GM21737 (cell line): Measurements from ENCODE around the gene MED16.

Experiments used
- ATAC-seq: cut with Tn5 transposase; IDR thresholded peaks from one replicate; pipeline ENCODE4 v1.9.1; 2021; ENCODE audit warnings: mild to moderate bottlenecking, moderate library complexity; ENCODE audit not compliant: unreplicated experiment

Gene MED16

GRCh38 chr19:875265-875879 lies 17.6 kb downstream of the MED16 start:
- ATAC-seq, result no peak

GRCh38 chr19:873561-874041 lies 19.4 kb downstream of the MED16 start:
- ATAC-seq, result no peak

DNA sequence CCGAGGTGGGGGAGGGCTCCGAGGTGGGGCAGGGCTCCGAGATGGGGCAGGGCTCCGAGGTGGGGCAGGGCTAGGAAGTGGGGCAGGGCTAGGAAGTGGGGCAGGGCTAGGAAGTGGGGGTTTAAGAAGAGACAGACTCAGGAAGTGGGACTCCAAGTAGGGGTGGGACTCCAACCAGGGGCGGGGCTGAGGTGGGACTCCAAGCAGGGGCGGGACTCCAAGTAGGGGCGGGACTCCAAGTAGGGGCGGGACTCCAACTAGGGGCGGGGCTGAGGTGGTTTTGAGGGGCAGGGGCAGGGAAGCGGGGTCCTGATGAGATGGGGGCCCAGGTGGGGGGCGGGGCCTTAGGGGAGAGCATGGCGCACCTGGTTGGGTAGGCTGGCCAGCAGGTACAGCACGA lies 19.9 kb downstream of the MED16 start:
- no peak for ATAC-seq

GRCh38 chr19:872266-872951 lies 20.6 kb downstream of the MED16 start:
- ATAC-seq, result no peak

GRCh38 chr19:871446-872265 lies 21.3 kb downstream of the MED16 start:
- ATAC-seq, result no peak

DNA sequence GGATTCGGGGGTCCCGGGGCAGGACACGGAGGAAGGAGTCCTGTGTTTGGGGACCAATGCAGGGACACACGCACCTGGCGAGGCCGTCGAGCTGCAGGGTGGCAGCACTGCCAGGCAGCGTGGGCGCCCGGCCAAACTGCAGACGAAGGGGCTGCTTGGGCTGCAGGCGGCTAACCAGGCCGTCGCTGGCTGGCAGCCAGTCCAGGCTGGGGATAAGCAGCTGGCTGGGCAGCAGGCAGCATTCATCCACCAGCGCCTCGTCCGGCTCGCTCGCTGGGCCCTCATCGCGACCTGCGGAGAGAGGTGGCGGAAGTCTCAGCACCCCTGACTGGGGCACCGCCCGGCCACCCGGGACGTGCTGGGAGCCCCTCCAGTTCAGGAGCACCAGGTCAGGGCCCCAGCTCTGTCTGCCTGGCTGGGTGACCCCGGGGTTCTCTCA lies 22.0 kb downstream of the MED16 start:
- ATAC-seq, result no peak

- no peak for ATAC-seq
Observed at GRCh38 chr19:870314-870713, 22.7 kb downstream of the MED16 start.

DNA sequence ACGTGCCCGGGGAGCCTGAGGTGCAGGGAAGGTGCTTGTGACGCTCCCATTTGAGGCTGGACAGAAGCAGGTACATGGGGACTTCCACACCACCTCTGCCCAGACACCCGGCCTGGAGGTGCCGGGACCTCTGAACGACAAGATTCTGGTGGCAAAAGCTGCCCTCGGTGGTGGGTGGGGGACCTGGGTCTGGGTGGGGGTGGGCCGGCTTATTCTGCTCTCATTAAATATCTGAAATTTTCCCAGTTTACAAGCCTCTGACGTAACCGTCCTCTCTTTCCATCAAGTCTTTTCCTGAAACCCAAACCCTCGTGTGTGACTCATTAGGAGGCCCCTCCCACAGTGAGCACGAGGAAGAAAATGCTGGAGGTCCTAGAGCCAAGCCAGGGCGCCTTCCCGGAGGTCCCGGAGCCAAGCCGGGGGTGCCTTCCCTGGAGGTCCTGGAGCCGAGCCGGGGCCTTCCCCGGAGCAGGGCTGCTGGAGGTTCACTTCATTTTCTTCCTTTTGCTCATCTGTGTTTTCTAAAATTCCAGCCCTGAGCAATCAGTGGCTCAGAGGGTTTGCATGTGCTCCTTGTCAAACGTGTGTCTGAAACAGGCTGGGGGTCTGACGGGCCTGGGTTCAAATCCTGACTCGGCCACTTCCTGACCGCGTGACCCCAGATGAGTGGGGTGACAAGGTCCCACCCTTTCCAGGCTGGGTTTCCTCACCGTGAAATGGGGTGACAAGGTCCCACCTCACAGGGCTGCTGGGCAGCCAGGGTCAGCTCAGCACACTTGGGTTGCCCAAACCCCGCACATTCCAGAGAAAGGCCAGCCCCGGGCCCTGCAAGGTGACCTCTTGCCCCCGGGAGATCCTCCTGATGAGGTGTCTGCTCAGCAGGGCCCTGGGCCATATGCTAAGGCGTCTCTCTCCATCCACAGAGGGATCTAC lies 23.5 kb downstream of the MED16 start:
- no peak for ATAC-seq

DNA sequence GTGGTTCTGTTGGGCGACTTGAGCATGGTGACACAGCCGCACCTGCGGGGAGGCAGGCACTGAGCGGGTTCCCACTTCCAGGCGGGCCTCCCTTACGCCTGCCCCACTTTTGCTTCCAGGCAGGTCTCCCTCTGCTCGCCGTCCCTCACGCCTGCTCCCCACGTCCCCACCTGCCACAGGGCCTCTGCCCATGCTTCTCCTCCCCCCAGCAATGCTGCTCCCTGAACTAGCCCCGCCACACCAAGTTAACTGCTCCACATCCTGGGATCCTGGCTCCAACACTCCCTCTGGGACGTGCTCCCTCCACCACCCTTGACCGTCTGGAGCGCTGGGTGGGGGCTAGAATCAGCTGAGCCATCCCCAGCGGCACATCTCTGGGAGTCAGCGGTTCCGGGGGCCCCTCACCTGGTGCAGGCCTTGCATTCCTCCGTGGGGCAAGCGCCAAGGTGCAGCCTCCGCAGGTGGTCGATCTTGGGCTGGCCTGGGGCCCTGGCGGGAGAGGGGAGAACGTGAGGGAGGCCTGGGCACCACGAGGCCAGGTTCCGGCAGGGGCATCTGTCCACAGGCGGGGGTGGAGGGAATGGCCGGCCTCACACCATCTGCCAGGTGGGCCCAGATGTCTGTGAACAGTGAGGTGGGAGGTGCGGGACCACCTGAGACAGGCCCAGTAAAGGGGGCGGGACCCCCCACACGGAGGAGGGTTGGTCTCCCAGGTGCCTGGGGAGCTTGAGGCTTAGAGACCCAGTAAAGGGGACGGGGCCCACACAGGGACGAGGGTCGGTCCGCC lies 24.3 kb downstream of the MED16 start:
- no peak for ATAC-seq

GRCh38 chr19:867855-868457 lies 25.0 kb downstream of the MED16 start:
- ATAC-seq, result no peak

DNA sequence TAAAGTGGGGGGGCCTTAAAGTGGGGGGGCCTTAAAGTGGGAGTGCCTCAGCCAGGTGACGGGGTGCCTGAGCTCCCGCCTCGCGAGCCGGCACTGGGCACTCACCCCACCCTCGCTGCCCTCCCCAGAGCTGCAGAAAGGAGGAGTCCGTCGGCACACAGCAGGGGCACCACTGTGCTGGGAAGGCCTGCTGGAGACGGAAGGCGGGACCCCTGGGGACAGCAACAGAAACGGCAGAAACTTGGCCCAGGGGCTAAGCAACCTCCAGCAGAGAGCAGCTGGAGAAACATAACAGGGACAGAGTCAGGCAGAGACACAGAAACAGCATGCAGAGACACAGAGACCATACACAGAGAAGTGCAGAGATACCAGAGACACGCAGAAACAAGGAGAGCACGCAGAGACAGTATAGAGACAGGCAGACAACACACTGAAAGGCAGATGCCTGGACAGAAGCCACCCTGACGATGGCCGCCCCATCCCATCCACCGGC lies 25.6 kb downstream of the MED16 start:
- ATAC-seq, result no peak

DNA sequence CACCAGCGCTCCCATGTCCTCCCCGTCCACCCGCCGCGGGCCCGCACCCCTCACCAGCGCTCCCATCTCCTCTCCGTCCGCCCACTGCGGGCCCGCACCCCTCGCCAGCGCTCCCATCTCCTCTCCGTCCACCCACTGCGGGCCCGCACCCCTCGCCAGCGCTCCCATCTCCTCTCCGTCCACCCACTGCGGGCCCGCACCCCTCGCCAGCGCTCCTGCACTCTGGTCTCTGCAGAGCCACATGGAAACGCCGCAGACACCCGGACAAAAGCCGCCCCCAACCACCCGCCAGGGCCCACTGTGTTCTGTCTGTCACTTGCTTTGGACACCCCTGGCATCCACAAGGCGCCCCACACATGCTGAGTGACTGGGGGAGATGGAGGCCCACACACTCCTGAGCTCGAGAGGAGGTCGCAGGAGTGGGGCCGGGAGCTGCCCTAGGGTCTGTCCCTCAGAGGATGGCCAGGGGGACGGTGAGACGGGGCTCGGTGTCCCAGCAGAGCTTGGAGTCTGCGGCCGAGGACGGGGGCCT lies 26.2 kb downstream of the MED16 start:
- ATAC-seq, result no peak

GRCh38 chr19:863315-863620 lies 29.7 kb downstream of the MED16 start:
- ATAC-seq, result no peak

DNA sequence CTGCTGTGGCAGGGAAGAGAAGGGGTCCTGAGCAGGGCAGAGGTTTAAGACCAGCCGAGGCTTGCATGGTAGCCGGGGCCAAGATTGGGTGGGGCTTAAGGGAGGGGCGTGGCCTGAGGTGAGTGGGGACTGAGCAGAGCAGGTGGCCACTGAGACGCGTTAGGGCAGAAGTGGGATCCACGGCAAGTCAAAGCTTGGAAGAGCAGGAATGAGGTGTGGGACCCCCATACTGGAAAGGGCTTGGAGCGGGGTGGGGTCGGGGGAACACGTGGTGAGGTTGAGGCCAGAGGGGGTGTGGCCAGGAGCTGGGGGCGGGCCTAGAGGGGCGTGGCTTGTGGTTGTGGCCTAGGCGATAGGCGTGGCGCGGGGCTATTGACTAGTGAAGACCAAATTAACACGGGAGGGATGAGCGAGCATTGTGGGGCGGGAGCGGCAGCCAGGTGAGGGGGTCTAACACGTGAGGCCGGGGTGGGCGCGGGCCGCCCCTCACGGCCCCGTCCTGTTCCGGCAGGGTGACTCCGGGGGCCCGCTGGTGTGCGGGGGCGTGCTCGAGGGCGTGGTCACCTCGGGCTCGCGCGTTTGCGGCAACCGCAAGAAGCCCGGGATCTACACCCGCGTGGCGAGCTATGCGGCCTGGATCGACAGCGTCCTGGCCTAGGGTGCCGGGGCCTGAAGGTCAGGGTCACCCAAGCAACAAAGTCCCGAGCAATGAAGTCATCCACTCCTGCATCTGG lies 30.2 kb downstream of the MED16 start:
- no peak for ATAC-seq

- ATAC-seq, result no peak
Observed at GRCh38 chr19:861756-862580, 31.0 kb downstream of the MED16 start.

DNA sequence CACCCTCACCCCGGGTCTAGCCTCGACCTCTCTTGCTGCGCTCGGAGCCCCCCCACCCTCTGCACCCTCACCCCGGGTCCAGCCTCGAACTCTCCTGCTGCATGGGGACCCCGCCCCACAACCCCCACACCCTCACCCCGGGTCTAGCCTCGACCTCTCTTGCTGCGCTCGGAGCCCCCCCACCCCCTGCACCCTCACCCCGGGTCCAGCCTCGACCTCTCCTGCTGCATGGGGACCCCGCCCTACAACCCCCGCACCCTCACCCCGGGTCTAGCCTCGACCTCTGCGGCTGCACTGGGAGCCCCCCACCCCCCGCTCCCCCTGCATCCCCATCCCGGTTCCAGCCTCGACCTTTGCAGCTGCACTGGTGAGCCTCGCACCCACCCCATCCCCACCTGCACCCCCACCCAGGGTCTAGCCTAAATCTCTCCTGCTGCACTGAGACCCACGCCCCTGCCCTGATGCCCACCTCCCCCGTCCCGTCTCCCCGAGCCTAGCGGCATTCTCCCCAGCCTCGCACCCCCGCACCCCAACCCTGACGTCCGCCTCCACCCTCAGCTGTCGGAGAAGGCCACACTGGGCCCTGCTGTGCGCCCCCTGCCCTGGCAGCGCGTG lies 31.7 kb downstream of the MED16 start:
- no peak for ATAC-seq
